Measurements from ENCODE around the gene NOL12.
"Not testable (repeated sequence)": the region's sequence is repeated elsewhere in the genome, so short reads cannot be mapped to it uniquely, and the experiment has no call there.

Gene NOL12

GRCh38 chr22:37686002-37686982 lies at the start of gene NOL12:
NOL12 (plus strand) TSS chr22:37686343; CDS start chr22:37686393, 50 bp downstream.
- FAIRE-seq: peak; percentile 83
- DNase-seq (ENCODE audit: low spot score): peak; percentile 91

- FAIRE-seq (no peak), DNase-seq (ENCODE audit: low spot score) (no peak)
These were observed 49.2 kb upstream of the NOL12 start for GRCh38 chr22:37636949-37637273.

GRCh38 chr22:37638391-37639069 lies 47.6 kb upstream of the NOL12 start:
- no peak for DNase-seq (ENCODE audit: low spot score)
- no peak for FAIRE-seq

GRCh38 chr22:37639070-37639760 lies 46.9 kb upstream of the NOL12 start, which contains the start of gene SH3BP1:
SH3BP1 (plus strand) TSS chr22:37639669; CDS start chr22:37639788, 119 bp downstream.
- DNase-seq (ENCODE audit: low spot score) (peak; percentile 69), FAIRE-seq (no peak)

GRCh38 chr22:37639771-37640590 lies 46.2 kb upstream of the NOL12 start:
- DNase-seq (ENCODE audit: low spot score): no peak
- FAIRE-seq: no peak

GRCh38 chr22:37640591-37641560 lies 45.3 kb upstream of the NOL12 start:
- FAIRE-seq: no peak
- no peak for DNase-seq (ENCODE audit: low spot score)

- no peak for FAIRE-seq
- DNase-seq (ENCODE audit: low spot score): no peak
These were observed 44.6 kb upstream of the NOL12 start for GRCh38 chr22:37641561-37641949.

- FAIRE-seq (peak; percentile 55), DNase-seq (ENCODE audit: low spot score) (peak; percentile 86)
These were observed 42.8 kb upstream of the NOL12 start for GRCh38 chr22:37643225-37643847.

GRCh38 chr22:37647317-37647716 lies 38.8 kb upstream of the NOL12 start:
- no peak for DNase-seq (ENCODE audit: low spot score)
- FAIRE-seq: no peak

- DNase-seq (ENCODE audit: low spot score): no peak
- no peak for FAIRE-seq
These were observed 38.2 kb upstream of the NOL12 start for GRCh38 chr22:37647928-37648327.

- no peak for DNase-seq (ENCODE audit: low spot score)
- FAIRE-seq: no peak
These were observed 35.5 kb upstream of the NOL12 start for GRCh38 chr22:37650463-37651136.

GRCh38 chr22:37654563-37655251 lies 31.4 kb upstream of the NOL12 start:
- DNase-seq (ENCODE audit: low spot score) (no peak), FAIRE-seq (no peak)

GRCh38 chr22:37655252-37655563 lies 30.9 kb upstream of the NOL12 start:
- no peak for DNase-seq (ENCODE audit: low spot score)
- FAIRE-seq: no peak

- DNase-seq (ENCODE audit: low spot score); FAIRE-seq: not testable (repeated sequence)
These were observed 29.6 kb upstream of the NOL12 start for GRCh38 chr22:37656583-37656982.

- FAIRE-seq (no peak), DNase-seq (ENCODE audit: low spot score) (no peak)
These were observed 28.5 kb upstream of the NOL12 start for GRCh38 chr22:37657590-37658132.

- DNase-seq (ENCODE audit: low spot score) (peak; percentile 99), FAIRE-seq (peak; percentile 98)
These were observed 27.7 kb upstream of the NOL12 start, which contains the start of gene PDXP for GRCh38 chr22:37658133-37659065. PDXP (plus strand) TSS chr22:37658723; CDS start chr22:37658783, 60 bp downstream.

Data from urothelium cell line (cell line).